ENCODE results near the gene KPNA6. TPM values are rescaled to one million over a fixed set of nuclear protein-coding genes. Genes with fewer than 3 reads are reported as not detected.

The KPNA6 gene
- total RNA-seq, 1 experiment from 2014 or later: 114 TPM

GRCh38 chr1:32060914-32061313 is 46.9 kb upstream of the KPNA6 start:
- Histone ChIP-seq H2AFZ (ENCODE audit: low read length) (no peak overlapping the region), H3K56ac (ENCODE audit: insufficient read length, low read depth, low read length) (no peak overlapping the region), H2BK12ac (ENCODE audit: insufficient read length, low read depth, low read length) (no peak overlapping the region), H3K27me3 (ENCODE audit: insufficient read depth, low read length) (no peaks in the 10 kb centered on the region), H2BK5ac (ENCODE audit: insufficient read length, low read length) (no peak overlapping the region), H4K5ac (ENCODE audit: insufficient read length, low read depth, low read length) (no peak overlapping the region), H3K27ac (ENCODE audit: insufficient read length, low read depth, low read length) (no peak overlapping the region), H3K9ac (ENCODE audit: extremely low read depth, insufficient read length, low read length) (no peak overlapping the region), H2BK120ac (ENCODE audit: low read depth, low read length, poor library complexity, severe bottlenecking) (no peak overlapping the region), H3K23me2 (ENCODE audit: insufficient read length, low read depth, low read length, poor library complexity, severe bottlenecking) (no peaks in the 10 kb centered on the region), H3K79me2 (ENCODE audit: insufficient read depth, low read length) (no peaks in the 10 kb centered on the region), H3K4me2 (ENCODE audit: insufficient read depth, insufficient read length, low read length) (no peak overlapping the region), H3K79me1 (ENCODE audit: insufficient read depth, low read depth, low read length, poor library complexity, severe bottlenecking) (no peaks in the 10 kb centered on the region), H3K4me1 (ENCODE audit: insufficient read depth, low read length) (no peaks in the 10 kb centered on the region), H2BK20ac (ENCODE audit: low read depth, low read length, poor library complexity, severe bottlenecking) (no peak overlapping the region), H2BK15ac (ENCODE audit: low read depth, low read length) (no peak overlapping the region), H3K14ac (ENCODE audit: insufficient read depth, low read length) (no peak overlapping the region), H3K4ac (ENCODE audit: low read depth, low read length) (no peak overlapping the region), H3K23ac (ENCODE audit: insufficient read length, low read depth, low read length) (no peak overlapping the region), H2AK5ac (ENCODE audit: insufficient read length, low read length) (no peak overlapping the region), H4K91ac (ENCODE audit: insufficient read length, low read depth, low read length) (no peak overlapping the region), H3K9me3 (ENCODE audit: control insufficient read depth, low read depth, low read length) (no peaks in the 10 kb centered on the region), H3K18ac (ENCODE audit: insufficient read length, low read depth, low read length) (no peak overlapping the region), H4K20me1 (ENCODE audit: control insufficient read depth, insufficient read depth, insufficient read length) (no peaks in the 10 kb centered on the region), H4K8ac (replicated peaks; ENCODE audit: insufficient read length, low read depth, low read length) (no peak overlapping the region), H3T11ph (ENCODE audit: low read length) (no peak overlapping the region)
- TF ChIP-seq CTCF (conservative IDR thresholded peaks at IDR 0.05): no peak
- peaks cover 29 to 57% (median 55%) of the 10 kb centered on the region in 3 experiments for H3K36me3 Mint-ChIP-seq (ENCODE audit: insufficient read depth in 1 of 3, low read depth in 3 of 3)
- H3K4me3 Mint-ChIP-seq: peak overlapping the region in 1 of 2 experiments; percentile 59; a peak in 3 of 5 replicates
- H3K4me1 Mint-ChIP-seq: peaks cover 43 to 56% of the 10 kb centered on the region in 2 experiments
- no peaks in the 10 kb centered on the region for H3K9me3 Mint-ChIP-seq
- DNase-seq: no peak
- H3K27me3 Mint-ChIP-seq (ENCODE audit: low read depth): peaks cover 4% of the 10 kb centered on the region; the same call in 1 of the 2 replicates
- peak overlapping the region in 1 of 3 experiments; percentile 57; a peak in 1 of 7 replicates for H3K27ac Mint-ChIP-seq

Data from H9 (cell line).